OCI-LY3 (cell line): ENCODE measurements around the gene KRT27.

Source experiments
- EZH2phosphoT487 ChIP-seq: fragments of 200-600 bp; shearing (Covaris generic); IDR thresholded peaks from 2 replicates; pipeline ENCODE4 v1.6.1; 2018; ENCODE audit warnings: antibody characterized with exemption, mixed run types, low read depth
- TF ChIP-seq, protein P1 (sequence below): fragments of 200-600, 300-600 bp; sonication (generic); IDR thresholded peaks from 2 replicates; pipeline ENCODE4 v1.5.1; 2014; ENCODE audit warnings: antibody characterized with exemption, low read length, low read depth

DNA sequence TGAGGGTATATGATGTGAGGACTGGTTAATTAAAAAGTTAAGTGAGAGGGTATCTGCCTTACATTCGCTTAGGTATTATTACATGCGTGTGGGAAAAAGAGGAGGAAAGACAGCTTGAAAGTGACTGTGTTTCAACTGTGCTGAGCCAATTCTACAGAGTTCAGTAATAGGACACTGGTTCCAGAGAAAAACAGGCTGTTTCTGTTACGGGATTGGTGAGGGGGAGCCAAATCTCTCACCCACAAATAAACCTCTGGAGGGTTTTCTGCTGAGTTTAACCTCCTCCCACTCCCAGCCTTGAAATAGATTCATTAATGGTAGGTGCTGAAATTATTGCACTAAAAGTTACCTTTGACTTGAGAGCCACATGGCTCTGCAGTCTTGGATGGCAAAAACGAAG is 6.4 kb downstream of the KRT27 start:
- no peak for TF ChIP-seq EZH2phosphoT487
- TF ChIP-seq, protein P1, sequence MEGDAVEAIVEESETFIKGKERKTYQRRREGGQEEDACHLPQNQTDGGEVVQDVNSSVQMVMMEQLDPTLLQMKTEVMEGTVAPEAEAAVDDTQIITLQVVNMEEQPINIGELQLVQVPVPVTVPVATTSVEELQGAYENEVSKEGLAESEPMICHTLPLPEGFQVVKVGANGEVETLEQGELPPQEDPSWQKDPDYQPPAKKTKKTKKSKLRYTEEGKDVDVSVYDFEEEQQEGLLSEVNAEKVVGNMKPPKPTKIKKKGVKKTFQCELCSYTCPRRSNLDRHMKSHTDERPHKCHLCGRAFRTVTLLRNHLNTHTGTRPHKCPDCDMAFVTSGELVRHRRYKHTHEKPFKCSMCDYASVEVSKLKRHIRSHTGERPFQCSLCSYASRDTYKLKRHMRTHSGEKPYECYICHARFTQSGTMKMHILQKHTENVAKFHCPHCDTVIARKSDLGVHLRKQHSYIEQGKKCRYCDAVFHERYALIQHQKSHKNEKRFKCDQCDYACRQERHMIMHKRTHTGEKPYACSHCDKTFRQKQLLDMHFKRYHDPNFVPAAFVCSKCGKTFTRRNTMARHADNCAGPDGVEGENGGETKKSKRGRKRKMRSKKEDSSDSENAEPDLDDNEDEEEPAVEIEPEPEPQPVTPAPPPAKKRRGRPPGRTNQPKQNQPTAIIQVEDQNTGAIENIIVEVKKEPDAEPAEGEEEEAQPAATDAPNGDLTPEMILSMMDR: no peak
